Measurements from ENCODE around the gene ENTR1. TPM values are rescaled to one million over a fixed set of nuclear protein-coding genes. Genes with fewer than 3 reads are reported as not detected.

The ENTR1 gene
- total RNA-seq, 1 experiment from 2014 or later = 36.5 TPM

DNA sequence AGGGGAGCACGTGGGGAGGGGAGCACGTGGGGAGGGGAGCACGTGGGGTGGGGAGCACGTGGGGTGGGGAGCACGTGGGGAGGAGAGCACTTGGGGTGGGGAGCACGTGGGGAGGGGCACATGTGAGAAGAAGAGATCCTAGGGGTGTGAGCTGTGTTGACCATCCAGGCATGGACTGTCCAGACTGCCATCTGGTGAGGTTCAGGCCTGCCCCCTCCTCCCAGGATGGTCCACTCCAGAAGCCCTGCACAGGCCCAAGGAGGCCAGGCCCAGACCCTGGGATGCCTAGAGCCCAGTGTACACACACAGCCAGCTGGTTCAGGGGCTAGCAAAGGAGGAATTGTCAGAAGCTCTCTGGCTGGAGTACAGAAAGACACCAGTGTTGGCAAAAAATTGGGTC is 12.8 kb downstream of the ENTR1 start:
- no peak for DNase-seq (ENCODE audit: low spot score)

- DNase-seq (ENCODE audit: low spot score) = no peak
These were observed 14.2 kb downstream of the ENTR1 start for GRCh38 chr9:136396219-136396515.

DNA sequence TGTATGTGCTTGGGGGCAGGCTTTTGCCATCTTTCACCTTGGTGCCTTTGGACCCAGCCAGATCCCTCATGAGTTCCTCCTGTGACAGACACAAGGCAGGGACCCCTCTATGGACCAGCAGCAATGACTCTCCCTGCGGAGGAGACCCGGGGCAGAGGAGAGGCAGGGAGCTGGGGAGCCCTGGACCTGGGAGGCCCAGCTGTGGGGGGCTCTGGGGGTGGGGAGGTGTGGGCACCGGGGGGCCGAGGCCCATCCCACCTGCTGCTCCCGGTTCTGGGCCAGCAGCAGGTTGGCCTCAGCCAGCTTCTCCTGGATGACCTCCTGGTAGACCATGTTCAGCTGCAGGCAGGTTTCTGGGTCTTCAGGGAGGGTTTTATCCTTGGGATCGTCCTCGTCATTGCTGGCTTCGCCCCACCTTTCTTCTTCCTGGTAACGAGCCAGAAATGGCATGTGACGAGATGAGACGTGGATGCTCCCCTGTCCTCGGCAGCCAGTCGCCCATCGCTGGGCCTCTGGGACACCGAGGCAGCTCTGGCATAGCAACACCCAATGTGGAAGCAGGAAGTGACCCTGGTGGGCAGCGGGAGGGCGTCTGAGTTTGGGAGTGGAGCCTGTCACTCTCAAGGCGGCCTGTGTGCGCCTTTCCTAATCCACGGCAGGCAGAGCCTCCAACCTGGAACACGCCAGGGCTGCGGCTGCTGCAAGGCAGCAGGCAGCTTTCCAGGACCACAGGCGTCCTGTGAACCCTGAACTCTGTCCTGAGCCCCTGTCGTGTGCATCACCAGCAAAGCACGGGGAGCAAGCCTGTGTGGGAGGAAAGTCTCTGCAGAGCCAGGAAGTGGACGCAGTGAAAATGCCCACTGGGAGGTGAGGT is 14.8 kb downstream of the ENTR1 start:
- no peak for DNase-seq (ENCODE audit: low spot score)

DNA sequence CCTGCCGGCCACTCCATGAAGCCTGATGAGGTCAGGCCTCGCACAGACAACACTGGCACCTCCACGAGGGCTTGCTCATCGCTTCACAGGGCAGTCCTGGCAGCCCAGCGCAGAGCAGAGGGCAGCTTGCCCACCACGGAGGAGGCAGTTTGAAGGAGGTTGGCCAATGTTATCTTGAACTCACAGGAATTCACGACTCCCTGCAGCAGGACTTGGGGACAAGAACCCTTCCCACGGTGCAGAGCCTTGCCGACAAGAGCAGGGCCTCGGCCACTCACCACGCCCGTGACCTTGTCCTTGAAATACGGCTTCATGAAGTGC is 15.4 kb downstream of the ENTR1 start:
- DNase-seq (ENCODE audit: low spot score) = no peak

DNA sequence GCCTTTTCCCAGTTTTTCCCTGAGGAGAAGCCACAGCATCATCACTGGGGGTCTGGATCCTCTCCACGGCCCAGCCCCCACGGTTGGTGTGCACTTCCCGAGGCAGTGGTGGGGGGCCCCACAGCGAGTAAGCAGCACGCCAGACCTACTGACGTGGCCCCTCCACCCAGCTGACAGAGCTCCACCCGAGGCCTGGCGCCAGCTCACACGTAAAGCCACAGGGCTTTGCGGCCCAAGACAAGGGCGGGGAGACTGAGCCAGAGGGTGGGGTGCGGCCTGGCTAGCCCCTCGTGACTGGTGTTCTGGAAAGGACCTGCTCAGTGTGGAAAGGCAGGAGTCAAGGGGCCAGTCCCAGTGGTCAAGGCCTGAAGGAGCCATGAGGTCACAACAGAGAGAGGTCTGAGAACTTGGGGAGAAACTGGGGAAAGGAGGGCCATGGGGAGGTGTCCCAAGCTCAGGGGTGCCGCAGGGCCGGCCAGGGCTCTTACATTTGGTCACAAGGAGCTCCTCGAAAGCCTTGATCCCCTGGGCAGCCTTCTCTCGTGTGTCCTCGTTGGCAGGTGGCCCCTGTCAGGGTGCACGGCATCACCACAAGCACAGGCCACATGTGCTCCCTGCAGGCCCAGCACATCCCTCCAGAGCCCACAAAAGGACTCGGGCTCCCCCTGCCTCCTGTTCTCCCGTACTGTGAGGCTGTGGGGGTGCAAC is 15.9 kb downstream of the ENTR1 start:
- DNase-seq (ENCODE audit: low spot score) = no peak

DNA sequence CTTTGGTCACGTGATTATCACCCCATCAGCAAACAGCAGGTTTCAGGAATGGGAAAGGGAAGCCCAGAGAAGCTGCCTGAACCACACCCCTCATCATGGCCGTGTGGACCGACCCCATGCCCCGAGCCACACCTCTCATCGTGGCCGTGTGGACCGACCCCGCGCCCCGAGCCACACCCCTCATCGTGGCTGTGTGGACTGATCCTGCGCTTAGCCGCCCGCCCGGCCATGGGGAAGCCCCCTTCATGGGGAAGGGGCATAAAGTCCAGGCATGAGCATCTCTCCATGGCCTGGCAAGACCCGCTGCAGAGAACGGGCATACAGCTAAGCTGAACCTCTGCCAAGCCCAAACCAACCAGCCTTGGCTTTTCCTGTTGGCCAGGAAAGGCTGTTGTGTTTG is 16.9 kb downstream of the ENTR1 start:
- no peak for DNase-seq (ENCODE audit: low spot score)

GRCh38 chr9:136392538-136393449 is 17.6 kb downstream of the ENTR1 start:
- DNase-seq (ENCODE audit: low spot score) = no peak

DNA sequence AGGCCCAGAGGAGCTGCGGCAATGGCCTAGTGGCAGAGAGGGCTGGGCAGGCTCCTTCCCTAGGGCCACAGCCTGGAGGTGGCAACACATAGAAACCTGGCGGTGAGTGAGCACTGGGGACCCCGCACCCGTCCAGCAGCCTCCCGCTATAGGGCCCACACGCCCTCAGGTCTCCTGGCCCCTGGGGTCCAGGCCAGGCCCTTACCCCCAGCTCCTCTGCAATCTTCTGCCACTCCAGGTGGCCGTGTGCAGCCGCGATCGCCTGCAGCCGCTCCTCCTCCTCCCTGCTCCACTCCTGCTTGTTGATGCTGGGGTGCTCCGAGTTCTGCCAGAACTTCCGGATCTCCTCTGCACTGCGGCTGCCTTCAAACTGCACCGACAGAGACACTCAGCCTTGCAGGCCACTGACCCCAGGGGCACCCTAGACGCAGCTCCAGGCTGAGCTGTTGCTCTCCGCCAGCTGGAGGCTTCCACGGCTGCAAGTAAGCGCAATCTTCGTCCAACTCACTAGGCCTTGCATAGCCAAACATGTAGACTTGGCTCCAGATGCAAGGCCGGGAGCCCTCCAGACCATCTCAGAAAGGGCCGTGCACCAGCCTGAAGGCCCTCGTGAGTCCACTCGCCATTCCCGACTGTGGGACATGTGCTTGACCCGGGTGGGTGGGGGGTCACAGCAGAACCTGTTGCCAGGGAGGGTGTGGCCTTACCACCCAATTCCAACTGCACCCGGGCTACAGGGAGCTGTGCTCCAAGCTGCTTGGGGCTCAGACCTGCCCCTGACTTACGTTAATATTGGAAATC is 18.5 kb downstream of the ENTR1 start:
- DNase-seq (ENCODE audit: low spot score) = no peak

DNA sequence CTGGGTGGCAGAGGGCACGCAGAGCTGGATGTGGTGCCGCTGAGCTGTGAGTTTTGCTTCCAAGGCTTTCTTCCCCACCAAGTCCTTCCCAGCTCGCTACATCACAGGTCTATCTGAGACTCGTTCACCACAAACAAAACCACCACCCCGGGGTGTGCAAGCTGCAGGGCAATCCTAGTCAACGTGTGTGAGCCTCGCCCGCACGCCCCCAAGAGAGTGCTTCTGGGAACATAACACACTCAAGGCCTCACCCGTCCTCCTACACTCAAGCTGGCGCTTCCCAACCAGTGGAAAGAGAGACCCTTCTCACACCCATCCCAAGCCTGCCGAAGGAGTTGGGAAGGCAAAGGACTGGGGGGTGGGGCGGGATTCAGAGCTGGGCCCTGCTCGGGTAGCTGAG is 21.0 kb downstream of the ENTR1 start:
- DNase-seq (ENCODE audit: low spot score) = no peak

DNA sequence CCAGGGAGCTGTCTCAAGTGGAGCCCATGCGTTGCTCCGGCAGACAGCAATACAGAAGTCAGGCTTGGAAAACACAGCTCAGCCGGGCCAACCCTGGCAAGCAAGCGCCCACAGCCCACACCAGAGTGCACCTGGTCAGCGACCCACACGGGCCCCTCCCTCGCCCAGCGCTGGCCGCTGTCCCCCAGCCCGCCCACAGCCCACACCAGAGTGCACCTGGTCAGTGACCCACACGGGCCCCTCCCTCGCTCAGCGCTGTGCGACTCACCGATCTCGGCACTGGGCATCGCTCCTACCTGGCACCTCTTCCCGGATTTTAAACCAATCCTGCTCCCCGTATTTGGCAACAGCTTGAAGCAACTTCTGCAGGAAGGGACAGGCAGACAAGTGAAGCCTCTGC is 23.2 kb downstream of the ENTR1 start:
- DNase-seq (ENCODE audit: low spot score) = no peak

DNA sequence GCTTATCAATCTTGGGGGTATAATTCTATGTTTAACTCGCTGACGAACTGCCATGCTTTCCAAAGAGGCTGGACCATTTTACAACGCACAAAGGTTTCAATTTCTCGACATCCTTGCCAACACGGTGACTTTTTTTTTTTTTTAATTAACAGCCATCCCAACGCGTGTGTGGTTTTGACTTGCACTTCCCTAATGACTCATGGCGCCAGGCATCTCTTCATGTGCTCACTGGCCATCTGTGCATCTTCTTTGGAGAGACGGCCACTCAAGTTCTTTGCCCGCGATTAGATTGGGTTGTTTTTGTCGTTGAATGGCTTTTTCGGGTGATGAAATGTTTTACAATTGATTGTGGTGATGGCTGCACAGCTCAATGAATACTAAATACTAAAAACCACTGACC is 24.4 kb downstream of the ENTR1 start:
- no peak for DNase-seq (ENCODE audit: low spot score)

DNA sequence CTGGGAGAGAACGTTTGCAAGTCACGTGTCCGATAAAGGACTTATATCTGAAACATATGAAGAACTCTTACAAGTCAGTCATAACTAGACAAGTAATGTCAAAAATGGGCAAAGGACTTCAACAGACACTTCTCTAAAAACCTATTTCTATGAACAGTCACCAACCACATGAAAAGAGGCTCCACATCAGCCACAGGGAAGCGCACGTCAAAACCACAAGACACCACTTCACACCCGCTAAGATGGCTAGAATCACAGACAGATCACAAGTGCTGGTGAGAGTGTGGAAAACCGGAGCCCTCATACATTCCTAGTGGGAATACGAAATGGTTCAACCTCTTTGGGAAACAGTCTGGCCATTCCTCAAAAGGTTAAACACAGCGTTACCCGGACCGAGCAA is 25.4 kb downstream of the ENTR1 start:
- no peak for DNase-seq (ENCODE audit: low spot score)

DNA sequence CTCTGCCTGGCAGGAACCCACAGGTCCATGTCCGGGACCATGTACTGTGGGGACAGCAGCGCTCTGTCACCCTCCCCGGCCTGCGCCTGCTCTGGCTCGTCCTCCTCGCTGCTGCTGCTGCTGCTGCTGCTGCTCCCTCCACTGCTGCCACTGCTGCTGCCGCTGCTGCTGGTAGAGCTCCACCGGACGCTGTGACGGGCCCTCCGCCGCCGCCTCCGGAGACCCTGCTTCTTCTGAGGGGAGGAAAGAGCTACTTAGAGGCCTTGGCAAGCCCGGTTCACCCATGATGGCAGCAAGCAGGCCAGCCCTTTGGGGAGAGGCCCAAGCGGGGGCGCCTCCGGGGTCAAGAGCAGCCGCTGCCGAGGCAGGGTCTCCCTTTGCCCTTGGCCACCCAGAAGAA is 27.0 kb downstream of the ENTR1 start:
- no peak for DNase-seq (ENCODE audit: low spot score)

GRCh38 chr9:136381966-136382513 is 28.4 kb downstream of the ENTR1 start:
- no peak for DNase-seq (ENCODE audit: low spot score)

- DNase-seq (ENCODE audit: low spot score) = no peak
These were observed 29.1 kb downstream of the ENTR1 start for GRCh38 chr9:136381311-136381710.

GRCh38 chr9:136380381-136380780 is 30.0 kb downstream of the ENTR1 start:
- DNase-seq (ENCODE audit: low spot score) = no peak

GRCh38 chr9:136379891-136380290 is 30.5 kb downstream of the ENTR1 start:
- no peak for DNase-seq (ENCODE audit: low spot score)

DNA sequence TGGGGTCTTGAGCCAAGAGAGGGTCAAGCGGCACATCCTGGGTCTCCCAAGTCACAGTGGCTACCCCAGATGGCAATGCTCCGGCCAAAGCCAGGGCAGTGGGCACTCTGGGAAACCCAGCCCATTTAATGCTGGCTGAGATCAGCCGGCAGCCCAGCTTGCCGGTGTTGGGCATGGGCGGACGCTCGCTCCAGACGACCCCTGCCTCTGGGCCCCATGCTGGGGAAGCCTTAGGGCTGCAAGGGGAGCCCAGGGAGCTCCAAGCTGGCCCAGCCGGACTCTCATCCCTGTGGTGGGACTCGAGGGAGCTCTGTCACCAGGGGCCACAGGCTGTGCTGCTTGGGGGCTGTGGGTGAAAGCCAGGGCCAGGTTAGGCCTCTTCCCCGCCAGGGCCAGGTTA is 31.0 kb downstream of the ENTR1 start:
- DNase-seq (ENCODE audit: low spot score) = no peak

DNA sequence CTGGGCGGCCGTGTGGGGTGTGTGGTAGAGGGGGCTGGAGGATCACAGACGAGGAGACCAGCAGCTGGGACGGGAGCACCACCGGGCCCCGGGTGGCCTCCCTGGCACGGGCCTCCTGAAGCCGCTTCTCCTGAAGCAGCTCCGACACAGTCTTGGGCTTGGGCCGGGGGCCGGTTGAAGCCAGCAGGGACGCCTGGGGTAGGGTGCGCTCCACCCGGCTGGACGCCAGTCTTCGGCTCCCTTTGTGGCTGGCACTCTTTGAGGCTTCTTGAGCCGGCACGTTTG is 31.5 kb downstream of the ENTR1 start:
- DNase-seq (ENCODE audit: low spot score) = no peak

DNA sequence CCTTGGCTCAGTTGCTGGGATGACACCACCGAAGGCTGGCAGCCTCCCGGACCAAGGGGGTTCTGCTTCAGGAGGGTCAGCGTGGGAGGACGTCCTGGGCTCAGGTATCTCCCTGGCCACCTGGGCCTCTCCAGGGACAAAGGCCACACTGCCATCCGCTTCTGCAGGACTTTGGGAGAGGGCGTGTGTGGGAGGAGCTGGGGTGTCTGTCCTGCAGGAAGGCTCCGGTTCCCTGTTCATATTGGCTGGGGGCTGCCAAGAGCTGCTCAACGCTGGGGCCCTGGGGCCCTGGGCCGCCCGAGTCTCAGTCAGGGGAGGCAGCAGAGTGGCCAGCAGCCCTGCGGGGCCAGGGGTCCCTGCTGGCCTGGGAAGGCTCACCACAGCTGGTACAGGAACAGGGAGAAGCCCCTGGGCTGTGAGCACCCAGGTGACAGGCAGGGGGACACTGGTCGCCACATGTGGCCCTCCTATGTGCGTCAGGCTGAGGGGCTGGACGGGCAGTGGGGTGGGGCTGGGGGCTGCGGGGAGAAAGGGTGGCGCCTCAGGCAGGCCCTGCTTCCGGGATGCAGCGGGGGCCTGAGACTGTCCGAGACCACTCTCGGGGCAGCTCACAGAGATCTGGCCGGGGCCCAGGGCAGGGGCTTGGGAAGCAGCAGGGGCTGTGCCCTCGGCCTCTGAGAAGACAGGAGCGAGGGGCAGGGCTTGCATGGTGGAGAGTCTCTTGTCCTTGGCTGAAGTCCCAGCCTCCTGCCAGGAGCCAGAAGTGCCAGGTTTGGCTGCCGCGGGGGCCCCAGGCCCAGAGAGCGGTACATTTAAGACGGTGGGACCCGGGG is 32.0 kb downstream of the ENTR1 start:
- DNase-seq (ENCODE audit: low spot score) = no peak
